Activated naive CD4-positive, alpha-beta T cell treated with anti-CD3 and anti-CD28 coated beads, Interleukin-2, amount 50 U/mL, for 72 hours (primary cell): Measurements from ENCODE around the gene SNX9. TPM values are rescaled to one million over a fixed set of nuclear protein-coding genes. Genes with fewer than 3 reads are reported as not detected.
"Not testable (repeated sequence)": the region's sequence is repeated elsewhere in the genome, so short reads cannot be mapped to it uniquely, and the experiment has no call there.

Experiments used
- ATAC-seq, 2 donors: fragments of 150-1000 bp; cut with Tn5 transposase; 2 replicates each; pipeline ENCODE4 v1.10.0; 2021; ENCODE audit warnings: mild to moderate bottlenecking in 2 of 2, moderate library complexity in 2 of 2
- DNase-seq, 2 donors: peaks; one replicate each; pipeline ENCODE4 v3.0.0; 2021 to 2022; ENCODE audit warnings: low spot score in 2 of 2
- H3K27ac Mint-ChIP-seq, 2 donors: one replicate each; pipeline ENCODE4 v1.8.0; 2022; ENCODE audit warnings: mild to moderate bottlenecking in 2 of 2, mixed read lengths in 2 of 2
- H3K36me3 Mint-ChIP-seq, 2 donors: one replicate each; pipeline ENCODE4 v1.8.0; 2022; ENCODE audit warnings: mixed read lengths in 2 of 2
- H3K9me3 Mint-ChIP-seq, 2 donors: one replicate each; pipeline ENCODE4 v1.8.0; 2022; ENCODE audit warnings: mixed read lengths in 2 of 2
- total RNA-seq, 2 donors: library from RNA; stranded (reverse); gene quantifications; one replicate each; pipeline ENCODE4 v1.2.3, GENCODE V29; 2022

Gene SNX9
- total RNA-seq, 2 donors from 2014 or later = 27.6 to 35.0 TPM

DNA sequence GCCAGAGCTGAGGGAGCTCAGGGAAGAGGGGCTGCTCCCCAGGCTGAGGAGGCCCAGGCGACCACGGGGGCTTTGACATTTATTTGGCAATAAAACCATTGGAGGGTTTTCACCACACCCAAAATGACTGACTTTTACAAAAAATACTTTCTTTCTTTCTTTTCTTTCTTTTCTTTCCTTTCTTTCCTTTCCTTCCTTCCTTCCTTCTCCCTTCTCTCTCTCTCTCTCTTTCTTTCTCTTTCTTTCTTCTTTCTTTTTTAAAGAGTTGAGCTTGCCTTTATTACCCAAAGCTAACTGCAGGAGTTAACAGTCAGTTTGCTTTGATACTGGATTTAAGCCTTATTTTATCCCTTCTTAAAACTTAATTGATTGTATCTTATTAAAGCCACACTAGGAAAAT, 17.2 kb downstream of the SNX9 start:
- H3K36me3 Mint-ChIP-seq = peaks cover 2 to 42% of the 10 kb centered on the region in 2 donors
- H3K9me3 Mint-ChIP-seq = peaks cover 0 to 15% of the 10 kb centered on the region in 2 donors
- H3K27ac Mint-ChIP-seq = peak overlapping the region in 1 of 2 donors; percentile 4
- no peak for DNase-seq
- no peak for ATAC-seq

DNA sequence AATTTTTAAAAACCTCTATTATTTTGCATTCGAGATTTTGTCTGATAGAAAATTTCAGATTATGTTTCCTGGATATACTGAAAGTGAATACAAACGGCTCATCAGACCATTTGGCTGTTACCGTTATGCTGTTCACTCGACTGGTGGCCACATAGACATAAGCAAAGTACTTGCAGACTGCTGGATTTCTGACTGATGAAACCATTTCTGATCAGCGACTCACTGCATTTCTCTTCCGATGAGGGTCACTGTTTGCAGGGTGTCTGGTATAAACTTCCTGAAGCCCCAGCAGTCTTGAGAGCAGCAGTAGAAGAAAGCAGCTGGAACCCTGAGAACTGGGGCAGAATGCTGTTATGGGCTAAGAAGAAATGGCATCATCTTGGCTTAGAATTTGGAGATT, 17.7 kb downstream of the SNX9 start:
- peak overlapping the region in 1 of 2 donors; percentile 93 for H3K27ac Mint-ChIP-seq
- peaks cover 0 to 10% of the 10 kb centered on the region in 2 donors for H3K9me3 Mint-ChIP-seq
- H3K36me3 Mint-ChIP-seq = peaks cover 4 to 39% of the 10 kb centered on the region in 2 donors
- ATAC-seq (no peak), DNase-seq (no peak)

DNA sequence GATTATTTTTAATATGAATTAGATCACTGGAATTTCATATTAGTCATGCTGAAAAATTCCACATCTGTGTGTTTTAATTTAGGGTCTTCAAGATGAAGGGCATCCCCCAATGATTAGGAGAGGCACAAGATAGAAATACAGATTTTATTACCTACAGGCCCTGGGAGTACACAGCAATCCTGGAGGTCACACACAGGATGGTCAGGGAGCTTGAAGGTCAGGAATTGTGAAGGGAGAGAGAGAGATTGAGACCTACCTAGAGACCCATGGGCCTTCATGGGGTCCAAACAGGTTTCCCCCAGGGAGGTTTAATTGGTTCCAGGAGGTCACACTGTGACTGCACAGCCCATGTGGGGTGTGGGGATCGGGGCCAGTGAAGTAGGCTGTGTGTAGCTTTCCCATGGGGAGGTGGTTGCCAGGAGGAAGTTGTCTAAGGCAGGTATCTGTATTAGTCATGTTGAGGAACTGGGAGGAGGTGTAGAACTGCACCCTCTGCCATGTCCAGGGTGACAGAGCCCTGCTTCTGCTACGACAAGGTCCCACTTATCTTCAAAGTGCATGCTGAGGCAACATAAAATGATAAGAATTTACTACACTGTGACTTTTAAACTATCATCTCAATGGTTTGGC, 18.3 kb downstream of the SNX9 start:
- Mint-ChIP-seq H3K27ac (peak overlapping the region in 1 of 2 donors; percentile 93), H3K36me3 (peaks cover 4 to 34% of the 10 kb centered on the region in 2 donors), H3K9me3 (peaks cover 0 to 9% of the 10 kb centered on the region in 2 donors)
- peak; percentile 14 to 66 for ATAC-seq
- no peak for DNase-seq

- Mint-ChIP-seq H3K36me3 (peaks cover 4 to 25% of the 10 kb centered on the region in 2 donors), H3K9me3 (peaks cover 0 to 9% of the 10 kb centered on the region in 2 donors), H3K27ac (no peak overlapping the region)
- DNase-seq (no peak), ATAC-seq (no peak)
Observed at GRCh38 chr6:157842212-157842611, 19.2 kb downstream of the SNX9 start.

GRCh38 chr6:157844196-157844595, 21.1 kb downstream of the SNX9 start:
- peaks cover 6 to 30% of the 10 kb centered on the region in 2 donors for H3K36me3 Mint-ChIP-seq
- peak overlapping the region; percentile 61 to 91 for H3K27ac Mint-ChIP-seq
- ATAC-seq = peak in 1 of 2 donors; percentile 30
- not testable (repeated sequence) for DNase-seq
- peaks cover under 1 to 10% of the 10 kb centered on the region in 2 donors for H3K9me3 Mint-ChIP-seq

DNA sequence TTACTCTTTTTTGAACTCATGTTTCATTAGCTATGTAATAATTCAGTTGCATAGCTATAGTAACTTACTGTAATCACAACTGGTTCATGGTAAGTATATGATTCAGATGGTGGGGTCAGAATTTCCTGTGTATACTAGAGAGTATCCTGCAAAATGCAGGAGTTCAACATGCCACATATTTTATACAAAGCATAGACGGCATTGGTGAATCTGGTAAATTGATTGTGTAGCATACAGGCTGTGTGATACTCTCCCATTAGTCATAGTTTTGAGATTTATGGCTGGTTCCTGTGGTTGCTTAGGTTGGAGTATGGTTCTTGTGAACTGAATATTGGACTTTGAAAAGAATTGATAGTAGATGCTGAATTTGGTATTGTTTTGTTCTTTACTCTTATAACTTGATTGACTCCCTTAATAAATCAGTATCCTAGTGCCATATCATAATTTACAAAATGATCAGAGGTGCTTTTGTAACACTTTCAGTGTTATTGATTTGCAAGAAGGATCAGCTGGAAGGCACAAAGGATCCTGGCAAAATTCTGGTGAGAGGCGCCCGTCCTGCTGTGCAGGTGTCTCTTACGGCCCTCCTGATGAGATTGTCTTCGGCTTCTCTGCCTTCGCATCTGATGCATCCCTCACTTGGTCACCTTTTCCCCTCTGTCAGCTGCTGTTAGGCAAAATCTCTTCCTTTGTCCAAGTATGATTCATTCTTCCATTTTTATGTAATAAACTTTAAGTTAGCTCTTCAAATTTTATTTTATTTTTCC, 22.6 kb downstream of the SNX9 start:
- peak; percentile 60 to 90 for ATAC-seq

DNA sequence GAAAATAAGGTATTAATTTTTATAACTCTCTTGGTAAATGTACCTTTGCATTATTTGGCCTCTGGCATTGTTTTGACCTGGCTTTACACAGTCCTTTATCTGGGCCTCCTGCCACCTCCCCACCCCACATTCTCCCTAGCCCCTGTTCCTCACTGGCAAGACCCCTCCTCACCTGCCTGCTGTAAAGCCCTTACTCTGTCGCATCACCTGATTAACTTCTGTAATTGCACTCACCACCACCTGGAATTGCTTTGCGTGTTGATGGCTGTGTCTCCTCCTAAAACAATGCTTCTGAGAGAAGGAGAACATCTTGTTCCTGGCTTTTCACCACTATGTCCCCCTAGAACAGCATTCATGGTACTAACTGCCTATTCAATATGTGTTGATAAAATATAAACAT, 24.8 kb downstream of the SNX9 start:
- H3K36me3 Mint-ChIP-seq = peaks cover 24 to 34% of the 10 kb centered on the region in 2 donors
- DNase-seq (no peak), ATAC-seq (no peak)
- peak overlapping the region in 1 of 2 donors; percentile 39 for H3K27ac Mint-ChIP-seq
- peaks cover 16 to 18% of the 10 kb centered on the region in 2 donors for H3K9me3 Mint-ChIP-seq

More for the DNA sequence above, 22.6 kb downstream of the SNX9 start:
- peaks cover 11 to 19% of the 10 kb centered on the region in 2 donors for H3K9me3 Mint-ChIP-seq
- peak overlapping the region; percentile 91 to 99 for H3K27ac Mint-ChIP-seq
- DNase-seq = no peak
- peaks cover 18 to 42% of the 10 kb centered on the region in 2 donors for H3K36me3 Mint-ChIP-seq

- Mint-ChIP-seq H3K27ac (peak overlapping the region in 1 of 2 donors; percentile 71), H3K9me3 (peaks cover 23 to 25% of the 10 kb centered on the region in 2 donors), H3K36me3 (peaks cover 33 to 43% of the 10 kb centered on the region in 2 donors)
- no peak for ATAC-seq
- no peak for DNase-seq
Observed at GRCh38 chr6:157848693-157849092, 25.6 kb downstream of the SNX9 start.

DNA sequence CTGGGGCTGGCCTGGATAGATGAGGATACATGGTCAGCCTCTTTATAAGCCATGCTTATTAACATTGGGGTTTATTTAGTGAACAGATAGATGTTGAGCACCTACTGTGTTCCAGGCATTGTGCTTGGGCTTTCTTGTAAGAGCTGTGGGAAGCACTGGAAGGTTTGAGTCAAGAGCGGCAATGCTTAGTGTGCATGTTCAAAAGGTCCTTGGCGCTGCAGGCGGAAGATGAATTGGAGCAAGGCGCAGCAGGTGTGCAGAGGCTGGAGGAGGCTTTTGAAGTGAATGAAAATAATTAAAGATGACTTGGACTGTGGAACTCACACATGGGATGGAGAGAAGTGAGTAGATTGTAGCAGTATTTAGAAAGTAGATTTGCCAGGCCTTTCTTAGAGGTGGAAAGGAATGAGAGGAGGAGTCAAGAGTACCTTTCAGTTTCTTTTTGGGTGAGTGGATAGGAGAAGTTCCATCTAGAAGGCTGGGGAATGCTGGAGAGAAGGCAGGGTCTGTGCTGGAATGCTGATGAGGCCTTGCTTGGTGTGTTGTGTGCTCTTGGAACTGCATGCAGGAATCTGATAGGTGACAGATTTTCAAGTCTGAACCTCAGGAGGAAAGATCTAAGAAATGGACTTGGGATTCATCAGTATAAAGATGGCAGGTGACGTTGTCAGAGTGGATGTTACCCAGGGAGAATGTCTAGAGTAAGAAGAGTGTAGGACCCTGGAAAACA, 26.4 kb downstream of the SNX9 start:
- Mint-ChIP-seq H3K36me3 (peaks cover 36 to 43% of the 10 kb centered on the region in 2 donors), H3K9me3 (peaks cover 23 to 25% of the 10 kb centered on the region in 2 donors), H3K27ac (peak overlapping the region; percentile 71 to 85)
- ATAC-seq (peak in 1 of 2 donors; percentile 7), DNase-seq (no peak)

GRCh38 chr6:157850030-157850429, 27.0 kb downstream of the SNX9 start:
- H3K9me3 Mint-ChIP-seq = peaks cover 26 to 29% of the 10 kb centered on the region in 2 donors
- peaks cover 38 to 41% of the 10 kb centered on the region in 2 donors for H3K36me3 Mint-ChIP-seq
- ATAC-seq (no peak), DNase-seq (no peak)
- peak overlapping the region; percentile 71 to 85 for H3K27ac Mint-ChIP-seq

DNA sequence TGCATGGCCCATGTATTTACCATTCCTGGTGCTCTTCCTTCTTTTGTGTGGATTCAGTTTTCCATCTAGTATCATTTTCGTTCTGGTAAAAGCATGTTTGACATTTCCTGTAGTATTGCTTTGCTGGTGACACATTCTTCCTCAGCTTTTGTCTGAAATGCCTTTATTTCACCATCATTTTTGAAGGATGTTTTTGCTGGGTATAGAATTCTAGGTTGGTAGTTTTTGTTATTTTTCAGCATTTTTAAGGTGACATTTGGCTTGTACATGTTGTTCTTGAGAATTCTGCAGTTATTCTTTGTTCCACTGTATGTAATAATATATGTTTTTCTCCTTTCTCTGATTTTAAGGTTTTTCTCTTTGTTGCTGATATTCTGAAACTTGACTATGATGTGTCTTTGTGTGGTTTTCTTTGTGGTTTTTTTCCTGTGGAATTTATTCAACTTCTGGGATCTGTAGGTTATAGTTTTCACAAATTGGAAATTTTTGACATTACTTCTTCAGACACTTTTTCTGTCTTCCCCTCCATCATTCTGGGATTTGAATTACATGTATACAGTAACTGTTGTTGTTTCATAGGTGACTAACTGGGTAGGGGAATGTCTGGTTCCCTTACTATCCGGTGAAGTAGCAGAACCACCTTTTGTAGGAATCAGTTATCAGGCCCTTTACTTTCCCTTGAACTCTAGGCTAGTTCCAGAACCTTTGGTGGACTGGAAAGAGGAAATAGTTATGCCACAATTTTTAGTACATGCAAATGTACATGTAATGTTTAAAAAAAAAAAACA, 30.2 kb downstream of the SNX9 start:
- peak overlapping the region; percentile 33 to 56 for H3K27ac Mint-ChIP-seq
- ATAC-seq (peak in 1 of 2 donors; percentile 66), DNase-seq (no peak)
- peaks cover 27 to 31% of the 10 kb centered on the region in 2 donors for H3K9me3 Mint-ChIP-seq
- peaks cover 38 to 45% of the 10 kb centered on the region in 2 donors for H3K36me3 Mint-ChIP-seq

- ATAC-seq = no peak
- Mint-ChIP-seq H3K9me3 (peaks cover 32 to 39% of the 10 kb centered on the region in 2 donors), H3K27ac (peak overlapping the region in 1 of 2 donors; percentile 33), H3K36me3 (peaks cover 42 to 52% of the 10 kb centered on the region in 2 donors)
- no peak for DNase-seq
Observed at GRCh38 chr6:157853902-157854502, 31.0 kb downstream of the SNX9 start.

DNA sequence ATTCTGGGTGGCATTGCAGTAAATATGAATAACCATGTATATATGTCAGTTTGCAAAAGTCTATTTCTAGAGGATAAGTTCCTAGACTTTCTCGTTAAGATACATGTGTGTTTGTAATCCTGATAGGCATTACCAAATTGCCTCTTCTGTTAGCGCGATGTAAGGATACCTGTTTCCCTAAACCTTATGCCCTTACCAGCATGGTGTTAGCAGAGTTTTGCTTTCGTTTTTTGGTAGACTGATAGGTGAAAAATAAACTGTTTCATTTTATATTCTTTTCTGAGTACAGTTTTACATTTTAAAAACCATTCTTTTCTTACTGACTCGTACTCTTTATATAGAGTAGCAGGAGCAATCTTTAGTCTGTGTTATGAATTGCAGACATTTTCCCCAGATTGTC, 32.3 kb downstream of the SNX9 start:
- Mint-ChIP-seq H3K9me3 (peaks cover 22 to 28% of the 10 kb centered on the region in 2 donors), H3K27ac (no peak overlapping the region), H3K36me3 (peaks cover 29 to 39% of the 10 kb centered on the region in 2 donors)
- no peak for DNase-seq
- ATAC-seq = no peak

- not testable (repeated sequence) for H3K27ac Mint-ChIP-seq, DNase-seq, ATAC-seq
- Mint-ChIP-seq H3K9me3 (peaks cover 21 to 28% of the 10 kb centered on the region in 2 donors), H3K36me3 (peaks cover 27 to 37% of the 10 kb centered on the region in 2 donors)
Observed at GRCh38 chr6:157855804-157856203, 32.8 kb downstream of the SNX9 start.

- DNase-seq = not testable (repeated sequence)
- peaks cover 9 to 20% of the 10 kb centered on the region in 2 donors for H3K9me3 Mint-ChIP-seq
- peak overlapping the region in 1 of 2 donors; percentile 50 for H3K27ac Mint-ChIP-seq
- H3K36me3 Mint-ChIP-seq = peaks cover 23 to 28% of the 10 kb centered on the region in 2 donors
- ATAC-seq = peak in 1 of 2 donors; percentile 12
Observed at GRCh38 chr6:157858664-157859063, 35.6 kb downstream of the SNX9 start.
